ENCODE measurements around the gene KRT80. TPM values are rescaled to one million over a fixed set of nuclear protein-coding genes. Genes with fewer than 3 reads are reported as not detected.

The KRT80 gene
- total RNA-seq, 1 experiment from 2014 or later = 51.5 TPM

DNA sequence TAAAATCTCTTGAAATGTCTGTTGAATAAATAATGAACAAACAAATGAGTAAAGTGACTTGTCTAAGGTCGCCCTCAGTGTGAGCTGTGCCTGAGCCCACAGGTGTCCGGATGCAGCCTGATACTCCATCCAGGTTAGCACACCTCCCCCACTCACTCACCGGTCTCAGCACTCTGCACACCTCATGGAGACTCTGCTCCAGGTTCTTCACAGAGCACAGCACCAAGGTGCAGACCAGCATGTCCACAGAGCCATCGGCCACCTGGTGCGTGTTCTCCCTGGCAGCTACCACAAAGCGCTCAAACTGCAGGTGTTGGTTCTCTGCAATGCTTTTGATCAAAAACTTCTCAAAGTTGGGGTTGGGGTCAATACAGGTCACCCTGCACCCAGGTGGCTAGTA is 37.1 kb upstream of the KRT80 start:
- H3K9me3 ChIP-seq (ENCODE audit: control insufficient read depth, insufficient read depth, low read depth, low read length) = no peaks in the 10 kb centered on the region; the same call in 1 of the 2 replicates
- in situ Hi-C loops (cut with HindIII; ENCODE audit: low pct_unique_long_range_greater_than_20kb, low sequenced_read_pairs) (no loop called here), intact Hi-C loops (cut with micrococcal nuclease; ENCODE audit: unreplicated experiment) (loop anchor here (10.0 kb wide), 1 partner anchor 46 kb away; the partner anchor contains the start of gene KRT86)
- TF ChIP-seq SIN3A (IDR thresholded peaks at IDR 0.05; ENCODE audit: borderline replicate concordance, insufficient read depth, low read depth, low read length) (no peak), TCF7L2 (IDR thresholded peaks at IDR 0.05; ENCODE audit: low read depth, low read length) (no peak), POLR2AphosphoS5 (IDR thresholded peaks at IDR 0.05; ENCODE audit: low read depth, low read length) (no peak)
- TF ChIP-seq, protein P1, sequence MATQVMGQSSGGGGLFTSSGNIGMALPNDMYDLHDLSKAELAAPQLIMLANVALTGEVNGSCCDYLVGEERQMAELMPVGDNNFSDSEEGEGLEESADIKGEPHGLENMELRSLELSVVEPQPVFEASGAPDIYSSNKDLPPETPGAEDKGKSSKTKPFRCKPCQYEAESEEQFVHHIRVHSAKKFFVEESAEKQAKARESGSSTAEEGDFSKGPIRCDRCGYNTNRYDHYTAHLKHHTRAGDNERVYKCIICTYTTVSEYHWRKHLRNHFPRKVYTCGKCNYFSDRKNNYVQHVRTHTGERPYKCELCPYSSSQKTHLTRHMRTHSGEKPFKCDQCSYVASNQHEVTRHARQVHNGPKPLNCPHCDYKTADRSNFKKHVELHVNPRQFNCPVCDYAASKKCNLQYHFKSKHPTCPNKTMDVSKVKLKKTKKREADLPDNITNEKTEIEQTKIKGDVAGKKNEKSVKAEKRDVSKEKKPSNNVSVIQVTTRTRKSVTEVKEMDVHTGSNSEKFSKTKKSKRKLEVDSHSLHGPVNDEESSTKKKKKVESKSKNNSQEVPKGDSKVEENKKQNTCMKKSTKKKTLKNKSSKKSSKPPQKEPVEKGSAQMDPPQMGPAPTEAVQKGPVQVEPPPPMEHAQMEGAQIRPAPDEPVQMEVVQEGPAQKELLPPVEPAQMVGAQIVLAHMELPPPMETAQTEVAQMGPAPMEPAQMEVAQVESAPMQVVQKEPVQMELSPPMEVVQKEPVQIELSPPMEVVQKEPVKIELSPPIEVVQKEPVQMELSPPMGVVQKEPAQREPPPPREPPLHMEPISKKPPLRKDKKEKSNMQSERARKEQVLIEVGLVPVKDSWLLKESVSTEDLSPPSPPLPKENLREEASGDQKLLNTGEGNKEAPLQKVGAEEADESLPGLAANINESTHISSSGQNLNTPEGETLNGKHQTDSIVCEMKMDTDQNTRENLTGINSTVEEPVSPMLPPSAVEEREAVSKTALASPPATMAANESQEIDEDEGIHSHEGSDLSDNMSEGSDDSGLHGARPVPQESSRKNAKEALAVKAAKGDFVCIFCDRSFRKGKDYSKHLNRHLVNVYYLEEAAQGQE (IDR thresholded peaks at IDR 0.05; ENCODE audit: insufficient read depth in 1 of 2, low read depth in 2 of 2, low read length in 1 of 2) = no peak
- TF ChIP-seq, protein P2, sequence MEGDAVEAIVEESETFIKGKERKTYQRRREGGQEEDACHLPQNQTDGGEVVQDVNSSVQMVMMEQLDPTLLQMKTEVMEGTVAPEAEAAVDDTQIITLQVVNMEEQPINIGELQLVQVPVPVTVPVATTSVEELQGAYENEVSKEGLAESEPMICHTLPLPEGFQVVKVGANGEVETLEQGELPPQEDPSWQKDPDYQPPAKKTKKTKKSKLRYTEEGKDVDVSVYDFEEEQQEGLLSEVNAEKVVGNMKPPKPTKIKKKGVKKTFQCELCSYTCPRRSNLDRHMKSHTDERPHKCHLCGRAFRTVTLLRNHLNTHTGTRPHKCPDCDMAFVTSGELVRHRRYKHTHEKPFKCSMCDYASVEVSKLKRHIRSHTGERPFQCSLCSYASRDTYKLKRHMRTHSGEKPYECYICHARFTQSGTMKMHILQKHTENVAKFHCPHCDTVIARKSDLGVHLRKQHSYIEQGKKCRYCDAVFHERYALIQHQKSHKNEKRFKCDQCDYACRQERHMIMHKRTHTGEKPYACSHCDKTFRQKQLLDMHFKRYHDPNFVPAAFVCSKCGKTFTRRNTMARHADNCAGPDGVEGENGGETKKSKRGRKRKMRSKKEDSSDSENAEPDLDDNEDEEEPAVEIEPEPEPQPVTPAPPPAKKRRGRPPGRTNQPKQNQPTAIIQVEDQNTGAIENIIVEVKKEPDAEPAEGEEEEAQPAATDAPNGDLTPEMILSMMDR (IDR thresholded peaks at IDR 0.05) = no peak
- no peaks in the 10 kb centered on the region for H3K27me3 ChIP-seq (ENCODE audit: control insufficient read depth, insufficient read depth, low read length)
- no peak for ATAC-seq
- ChIA-PET CTCF (no interaction called here), POLR2A (no interaction called here)
- no peaks in the 10 kb centered on the region for H3K36me3 ChIP-seq (ENCODE audit: control insufficient read depth, insufficient read depth, low read length)
- no peak for DNase-seq (ENCODE audit: low read depth, low spot score)
- H3K27ac ChIP-seq (ENCODE audit: low read length) = peak overlapping the region; percentile 83
- BruUV-seq (replicated peaks) = no TSS peak
- H3K4me1 ChIP-seq (ENCODE audit: control insufficient read depth, insufficient read depth, low read length) = peaks cover 39% of the 10 kb centered on the region
- H3K4me3 ChIP-seq (ENCODE audit: low read depth in 2 of 2, low read length in 2 of 2) = no peak overlapping the region

DNA sequence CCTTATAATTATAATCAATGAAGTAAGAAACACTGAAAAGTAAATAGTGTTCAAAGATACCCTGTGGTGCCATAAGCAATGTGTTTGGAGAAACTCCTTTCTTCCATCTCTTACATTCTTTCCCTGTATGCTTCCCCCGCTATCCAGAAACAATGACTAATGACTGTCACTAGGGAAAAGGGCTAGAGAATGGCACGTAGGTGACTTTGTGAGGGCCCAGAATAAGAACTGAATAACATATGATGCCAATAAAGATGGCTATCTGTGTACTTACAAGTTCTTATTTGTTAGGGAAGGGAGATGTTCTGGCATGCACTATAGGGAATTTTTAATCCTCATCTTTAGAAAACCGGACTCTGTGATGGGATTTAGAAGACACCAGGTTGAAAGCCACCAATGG is 36.6 kb upstream of the KRT80 start:
- H3K4me1 ChIP-seq (ENCODE audit: control insufficient read depth, insufficient read depth, low read length) = peaks cover 39% of the 10 kb centered on the region
- ATAC-seq (peak; percentile 42; the same call in 1 of the 2 replicates), DNase-seq (ENCODE audit: low read depth, low spot score) (no peak)
- BruUV-seq (replicated peaks) = no TSS peak
- POLR2A ChIA-PET = no interaction called here
- CTCF ChIA-PET = no interaction called here
- H3K9me3 ChIP-seq (ENCODE audit: control insufficient read depth, insufficient read depth, low read depth, low read length) = no peaks in the 10 kb centered on the region; the same call in 1 of the 2 replicates
- intact Hi-C loops (cut with micrococcal nuclease; ENCODE audit: unreplicated experiment) = loop anchor here (10.0 kb wide), 1 partner anchor 46 kb away; the partner anchor contains the start of gene KRT86
- H3K27me3 ChIP-seq (ENCODE audit: control insufficient read depth, insufficient read depth, low read length) = no peaks in the 10 kb centered on the region
- TF ChIP-seq POLR2AphosphoS5 (IDR thresholded peaks at IDR 0.05; ENCODE audit: low read depth, low read length) (no peak), SIN3A (IDR thresholded peaks at IDR 0.05; ENCODE audit: borderline replicate concordance, insufficient read depth, low read depth, low read length) (no peak), TCF7L2 (IDR thresholded peaks at IDR 0.05; ENCODE audit: low read depth, low read length) (peak; percentile 26; the same call in 1 of the 2 replicates)
- TF ChIP-seq, protein P2 (IDR thresholded peaks at IDR 0.05) = no peak
- TF ChIP-seq, protein P1 (IDR thresholded peaks at IDR 0.05; ENCODE audit: insufficient read depth in 1 of 2, low read depth in 2 of 2, low read length in 1 of 2) = no peak
- H3K36me3 ChIP-seq (ENCODE audit: control insufficient read depth, insufficient read depth, low read length) = no peaks in the 10 kb centered on the region
- peak overlapping the region; percentile 83 for H3K27ac ChIP-seq (ENCODE audit: low read length)
- no peak overlapping the region for H3K4me3 ChIP-seq (ENCODE audit: low read depth in 2 of 2, low read length in 2 of 2)
- in situ Hi-C loops (cut with HindIII; ENCODE audit: low pct_unique_long_range_greater_than_20kb, low sequenced_read_pairs) = no loop called here

Data from Panc1 (cell line).